NCI-H2227 treated with DMSO at 0.1 percent for 48 hours (cell line): ENCODE data around the gene WWC1.
A peak's percentile ranks its signal among the peaks of the same experiment; 100 is the strongest.

ENCODE experiments used
- DNase-seq: peaks from one replicate; lab custom pipeline; 2025; lab: John Stamatoyannopoulos, UW

WWC1 gene

GRCh38 chr5:168443950-168444700 is 152.7 kb downstream of the WWC1 start:
- DNase-seq: no peak

- peak; percentile 13 for DNase-seq
Measured at GRCh38 chr5:168446983-168447619, 155.7 kb downstream of the WWC1 start.

DNA sequence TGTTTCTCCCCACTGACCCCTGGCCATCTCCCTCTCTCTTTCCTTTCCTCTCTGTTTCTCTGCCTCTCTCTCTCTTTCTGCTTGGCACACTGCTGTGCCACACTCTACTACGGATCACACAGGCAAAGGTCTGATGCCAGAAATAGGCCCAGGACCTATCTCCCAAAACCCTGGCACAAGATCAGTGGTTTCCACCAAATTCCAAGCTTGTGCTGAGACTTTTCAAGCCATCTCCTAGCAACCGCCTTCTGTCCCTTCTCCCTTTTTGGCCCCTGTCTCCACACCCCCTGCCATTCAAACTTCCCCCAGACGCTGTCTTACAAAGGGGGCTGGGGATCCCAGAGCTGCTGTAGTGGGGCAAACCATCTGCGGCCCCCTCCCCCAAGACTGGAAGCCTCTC is 156.4 kb downstream of the WWC1 start:
- no peak for DNase-seq

DNA sequence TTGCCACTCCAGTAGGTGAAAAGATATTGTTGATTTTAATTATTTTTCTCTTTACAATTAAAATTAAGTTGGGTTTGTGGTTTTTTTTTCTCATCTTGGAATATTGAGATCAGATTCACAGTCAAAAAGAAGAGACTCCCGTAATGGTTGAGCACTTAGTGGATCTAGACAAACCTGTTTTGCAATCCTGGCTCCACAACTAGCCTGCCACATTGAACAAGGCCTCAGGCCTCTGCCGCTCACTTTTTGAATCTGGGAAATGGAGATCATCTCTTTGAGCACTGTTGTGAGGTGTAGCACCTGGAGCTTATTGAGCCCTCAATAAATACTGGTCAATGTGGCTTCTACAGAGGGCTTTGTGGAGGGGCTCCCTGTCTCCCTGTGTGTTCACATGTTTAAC is 157.7 kb downstream of the WWC1 start:
- DNase-seq: no peak

DNA sequence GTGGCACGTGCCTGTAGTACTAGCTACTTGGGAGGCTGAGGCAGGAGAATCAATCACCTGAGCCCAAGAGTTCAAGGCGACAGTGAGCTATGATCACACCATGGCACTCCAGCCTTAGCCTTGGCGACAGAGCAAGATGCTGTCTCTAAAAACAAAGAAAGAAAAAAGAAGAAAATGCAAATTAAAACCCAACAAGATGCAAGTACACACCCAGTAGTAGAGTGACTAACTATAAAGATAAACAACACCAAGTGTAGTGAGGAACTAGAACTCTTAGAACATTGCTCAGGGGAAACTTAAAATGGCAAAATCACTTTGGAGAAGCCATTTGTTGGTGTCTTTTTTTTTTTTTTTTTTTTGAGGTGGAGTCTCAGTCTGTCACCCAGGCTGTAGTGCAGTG is 160.1 kb downstream of the WWC1 start:
- no peak for DNase-seq

GRCh38 chr5:168455201-168455600 is 163.8 kb downstream of the WWC1 start:
- no peak for DNase-seq

- DNase-seq: no peak
Measured at GRCh38 chr5:168457542-168457941, 166.1 kb downstream of the WWC1 start.

GRCh38 chr5:168460606-168461005 is 169.2 kb downstream of the WWC1 start:
- no peak for DNase-seq

DNA sequence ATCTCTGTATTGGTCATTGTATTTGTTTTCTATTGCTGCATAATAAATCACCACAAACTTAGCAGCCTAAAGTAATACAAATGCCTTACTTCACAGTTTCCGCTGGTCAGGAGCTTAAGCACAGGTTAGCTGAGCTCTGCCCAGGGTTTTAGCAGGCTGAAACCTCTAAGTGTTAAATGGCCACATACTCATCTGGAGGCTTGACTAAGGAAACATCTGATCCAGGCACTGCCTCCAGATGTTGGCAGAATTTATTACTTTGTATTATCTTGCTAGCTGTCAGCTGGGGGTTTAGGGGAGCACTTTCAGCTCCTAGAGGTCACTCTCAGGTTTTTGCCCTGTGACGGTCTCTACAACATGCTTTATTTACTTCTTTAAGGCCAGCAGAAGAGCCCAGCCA is 171.6 kb downstream of the WWC1 start:
- no peak for DNase-seq

- DNase-seq: no peak
Measured at GRCh38 chr5:168464214-168464613, 172.8 kb downstream of the WWC1 start.

GRCh38 chr5:168464641-168465040 is 173.2 kb downstream of the WWC1 start:
- no peak for DNase-seq

GRCh38 chr5:168467755-168468330 is 176.4 kb downstream of the WWC1 start:
- DNase-seq: no peak

DNA sequence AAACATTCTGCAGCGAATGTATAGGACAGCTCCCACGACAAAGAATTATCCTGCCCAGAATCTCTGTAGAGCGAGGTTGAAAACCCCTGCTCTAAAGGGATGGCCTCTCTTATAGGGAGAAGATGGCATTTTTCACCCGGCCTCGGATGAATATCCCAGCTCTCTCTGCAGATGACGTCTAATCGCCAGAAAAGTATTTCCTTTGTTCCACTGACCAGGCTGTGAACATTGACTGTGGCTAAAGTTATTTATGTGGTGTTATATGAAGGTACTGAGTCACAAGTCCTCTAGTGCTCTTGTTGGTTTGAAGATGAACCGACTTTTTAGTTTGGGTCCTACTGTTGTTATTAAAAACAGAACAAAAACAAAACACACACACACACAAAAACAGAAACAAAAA is 177.4 kb downstream of the WWC1 start:
- DNase-seq: no peak

- no peak for DNase-seq
Measured at GRCh38 chr5:168469816-168470215, 178.4 kb downstream of the WWC1 start.

DNA sequence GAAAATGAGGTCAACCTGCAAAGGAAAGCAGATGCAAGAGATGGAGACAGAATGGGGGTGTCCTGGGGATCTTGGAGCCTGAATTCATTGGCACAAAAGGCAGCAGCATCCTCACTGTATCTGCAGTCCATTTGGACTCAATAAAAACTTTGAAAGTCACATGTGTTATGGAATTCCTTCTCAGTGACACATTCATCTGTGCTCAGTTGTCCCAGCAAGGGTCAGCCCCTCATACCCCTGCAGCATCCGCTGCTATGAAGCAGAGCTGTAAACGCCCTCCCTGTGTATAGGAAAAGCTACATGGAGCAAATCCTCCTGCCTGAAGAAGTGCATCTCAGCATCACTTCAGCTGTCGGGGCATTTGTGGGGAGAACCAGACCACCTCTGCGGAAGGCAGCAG is 180.3 kb downstream of the WWC1 start:
- DNase-seq: no peak

DNA sequence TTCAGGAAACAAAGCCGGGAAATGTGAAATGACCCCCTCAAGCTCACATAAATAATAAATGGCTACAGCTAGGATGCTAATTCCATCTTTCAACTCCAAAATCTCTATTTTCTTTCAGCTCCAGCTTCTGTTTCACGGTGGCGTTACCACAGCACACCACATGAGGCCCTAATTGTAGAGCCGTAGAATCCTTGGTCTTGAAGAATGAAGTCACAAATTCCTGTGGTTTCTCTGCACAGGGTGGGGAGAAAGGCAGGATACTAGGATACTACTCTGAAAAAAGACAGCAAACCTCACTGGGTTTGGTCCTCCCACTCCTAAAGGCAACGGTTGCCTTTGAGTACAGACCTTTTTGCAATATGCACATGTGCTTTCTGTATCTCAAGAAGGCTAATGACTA is 180.9 kb downstream of the WWC1 start:
- no peak for DNase-seq

- no peak for DNase-seq
Measured at GRCh38 chr5:168474319-168474718, 182.9 kb downstream of the WWC1 start.

- DNase-seq: no peak
Measured at GRCh38 chr5:168477060-168477459, 185.6 kb downstream of the WWC1 start.

DNA sequence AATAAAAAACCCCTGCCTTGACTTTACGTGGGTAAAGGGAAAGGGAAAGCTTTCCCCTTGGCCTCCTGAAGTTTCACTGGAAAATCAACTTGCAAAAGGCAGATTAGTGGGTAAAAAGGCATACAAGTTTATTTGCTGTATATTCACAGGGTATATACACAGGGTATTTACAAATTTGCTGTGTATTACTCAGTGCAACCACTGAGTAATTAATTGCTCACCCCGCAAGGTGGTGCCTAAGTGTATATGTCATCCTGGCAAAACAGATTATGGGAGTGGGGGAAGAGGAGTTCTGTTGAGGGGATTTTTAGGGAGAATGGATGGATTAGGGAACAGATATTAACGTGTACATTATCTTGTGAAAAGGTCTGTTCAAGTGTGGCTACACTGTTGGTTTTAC is 187.7 kb downstream of the WWC1 start:
- DNase-seq: no peak

DNA sequence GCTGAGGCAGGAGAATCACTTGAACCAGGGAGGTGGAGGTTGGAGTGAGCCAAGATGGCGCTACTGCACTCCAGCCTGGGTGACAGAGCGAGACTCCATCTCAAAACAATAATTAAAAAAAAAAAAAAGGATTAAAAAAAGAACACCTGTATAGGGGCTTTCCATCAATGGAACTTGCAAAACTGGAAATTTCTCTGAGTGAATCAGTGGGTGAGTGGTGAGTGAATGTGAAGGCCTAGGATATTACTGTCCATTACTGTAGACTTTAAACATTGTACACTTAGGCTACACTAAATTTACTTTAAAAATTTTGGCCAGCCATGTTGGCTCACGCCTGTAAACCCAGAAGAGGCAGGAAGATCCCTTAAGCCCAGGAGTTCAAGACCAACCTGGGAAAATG is 189.2 kb downstream of the WWC1 start:
- no peak for DNase-seq

DNA sequence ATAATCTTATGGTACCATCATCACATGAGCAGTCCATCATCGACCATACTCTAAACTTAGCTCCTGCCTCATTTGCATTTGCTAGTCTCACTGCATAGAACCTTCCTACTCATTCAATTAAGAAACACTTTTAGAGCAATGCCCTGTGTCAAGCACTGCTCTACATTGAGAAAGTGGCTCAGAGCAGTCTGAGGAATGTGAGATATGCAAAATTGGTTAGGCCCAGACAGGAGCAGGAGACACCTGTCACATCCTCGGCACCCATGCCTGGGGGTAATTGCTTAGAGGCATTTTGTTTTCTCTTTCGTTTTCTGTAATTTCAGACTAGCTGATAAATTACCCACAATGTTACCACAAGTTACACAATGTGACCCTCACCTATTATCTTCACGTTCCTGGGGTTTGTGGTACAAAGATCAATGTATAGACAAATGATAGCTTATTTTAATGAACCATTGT is 189.9 kb downstream of the WWC1 start:
- no peak for DNase-seq

GRCh38 chr5:168482361-168482760 is 190.9 kb downstream of the WWC1 start:
- no peak for DNase-seq

- peak; percentile 78 for DNase-seq
Measured at GRCh38 chr5:168486136-168486879, 194.9 kb downstream of the WWC1 start, which contains the start of gene RARS1. Gene RARS1 (plus strand): TSS chr5:168486471. CDS start chr5:168486499, 28 bp downstream.
